ENCODE data around the gene SPR.

GRCh38 chr2:72843301-72843700 lies 43.9 kb upstream of the SPR start:
- TF ChIP-seq CTCF (IDR thresholded peaks at IDR 0.05) (no peak), ZFX (IDR thresholded peaks at IDR 0.05; ENCODE audit: borderline replicate concordance) (no peak)

Data from 22Rv1 (cell line).